Epidermal melanocyte (primary cell): Measurements from ENCODE around the gene ASTN2.
"Not testable (repeated sequence)": the region's sequence is repeated elsewhere in the genome, so short reads cannot be mapped to it uniquely, and the experiment has no call there.

ENCODE experiments used
- DNase-seq: peaks from one replicate; pipeline ENCODE4 v3.0.0; 2011; ENCODE audit warnings: low spot score; ENCODE audit not compliant: insufficient read length

Gene ASTN2

DNA sequence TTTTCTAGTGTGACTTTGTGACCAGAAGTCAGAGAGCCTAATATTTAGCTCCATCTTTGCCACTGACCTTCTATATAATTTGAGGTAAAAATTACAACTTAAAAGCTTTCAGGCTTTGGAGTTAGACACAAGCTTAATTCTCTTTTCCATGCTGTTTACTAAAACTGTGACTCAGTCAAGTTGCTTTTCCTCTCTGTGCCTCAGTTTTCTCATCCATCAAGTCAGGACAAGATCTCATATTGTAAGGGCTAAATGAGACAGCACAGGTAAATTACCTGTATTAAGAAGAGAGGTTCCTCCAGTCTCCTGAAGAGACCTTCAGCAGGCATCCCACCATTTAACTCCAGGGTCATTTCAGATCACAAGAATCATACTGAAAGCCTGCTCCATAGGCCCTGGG lies 339.2 kb downstream of the ASTN2 start:
- DNase-seq, result no peak

DNA sequence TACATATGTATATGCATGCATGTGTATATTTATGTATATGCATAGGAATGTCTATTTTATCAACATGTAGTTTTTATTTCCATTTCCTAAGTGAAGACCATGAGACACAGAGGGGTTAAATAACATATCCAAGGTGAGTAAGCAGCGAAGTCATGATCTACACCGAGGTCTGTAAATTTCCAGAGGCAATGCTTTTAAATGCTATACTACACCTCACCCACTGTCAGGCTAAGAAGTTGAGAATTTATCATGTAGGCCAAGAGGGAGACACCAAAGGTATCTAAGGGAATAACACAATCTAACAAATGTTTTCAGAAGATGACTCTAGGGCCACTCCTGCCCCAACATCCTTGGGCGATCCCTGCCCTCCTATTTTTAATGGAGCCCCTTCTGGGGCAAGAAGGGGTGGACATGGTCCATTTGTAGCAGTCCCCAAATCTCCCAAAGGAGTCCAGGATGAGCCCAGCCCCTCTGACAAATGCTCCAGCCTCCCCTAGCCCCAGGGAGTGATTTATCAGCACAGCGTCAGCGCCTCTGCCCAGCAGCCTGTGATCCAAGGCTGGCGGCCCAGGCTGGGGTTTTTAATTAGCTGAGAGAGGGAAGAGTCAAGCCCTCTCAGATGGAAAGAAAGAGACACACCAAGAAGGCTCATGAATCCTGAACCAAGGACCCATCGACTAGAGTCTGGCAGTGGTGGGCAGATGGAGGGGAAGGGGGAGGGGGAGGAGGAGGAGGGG lies 339.9 kb downstream of the ASTN2 start:
- no peak for DNase-seq

DNA sequence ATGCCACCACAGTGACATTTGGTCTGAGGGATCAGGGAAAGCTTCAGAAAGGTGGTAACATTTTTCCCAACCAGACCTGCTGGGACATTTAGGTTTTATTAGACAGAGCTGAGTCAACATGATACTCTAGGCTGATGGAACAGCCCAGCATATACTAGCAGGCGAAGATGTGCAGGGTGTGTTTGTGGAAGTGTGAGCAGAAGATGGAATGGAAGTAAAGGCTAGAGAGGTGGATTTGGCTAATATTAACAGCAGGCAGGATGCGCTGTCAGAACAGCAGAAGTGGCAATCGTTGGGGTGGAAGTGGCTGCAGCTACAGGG lies 340.6 kb downstream of the ASTN2 start:
- no peak for DNase-seq

DNA sequence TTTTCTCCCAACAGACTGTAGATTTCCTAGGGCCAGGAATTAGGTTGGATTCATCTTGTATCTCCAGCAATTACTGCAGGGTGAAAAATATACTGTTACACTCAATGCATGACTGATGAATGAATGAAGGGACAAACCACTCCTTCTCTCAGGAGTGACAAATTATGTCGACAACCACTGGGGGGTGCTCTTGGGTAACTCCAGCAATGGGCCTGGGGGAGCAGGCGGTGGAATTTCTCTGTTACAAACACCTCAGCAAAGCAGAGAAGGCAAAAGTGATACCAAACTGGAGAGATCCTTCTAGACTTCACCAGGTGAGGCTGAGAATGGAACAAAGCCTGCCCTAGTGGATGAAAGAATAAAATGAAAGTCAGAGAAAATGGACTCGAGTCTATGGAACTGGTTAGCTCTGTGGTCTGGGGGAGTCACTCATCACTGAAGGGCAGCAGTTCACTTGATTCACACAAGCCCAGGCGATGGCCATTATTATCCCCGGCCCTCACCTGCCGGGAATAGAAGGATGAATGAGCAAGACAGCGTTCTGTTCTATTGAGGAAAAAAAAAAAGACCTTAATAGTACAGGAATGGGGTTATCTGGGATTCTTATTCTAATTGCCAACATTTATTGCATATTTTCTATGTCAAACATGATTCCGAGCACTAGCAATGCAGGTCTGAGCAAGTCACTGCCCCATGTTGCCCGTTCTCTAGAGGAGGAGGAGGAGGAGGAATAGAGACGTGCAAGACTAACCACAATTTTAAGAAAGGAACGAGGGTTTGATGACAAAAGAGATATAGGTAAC lies 341.1 kb downstream of the ASTN2 start:
- no peak for DNase-seq

GRCh38 chr9:117073071-117073470 lies 341.8 kb downstream of the ASTN2 start:
- no peak for DNase-seq

DNA sequence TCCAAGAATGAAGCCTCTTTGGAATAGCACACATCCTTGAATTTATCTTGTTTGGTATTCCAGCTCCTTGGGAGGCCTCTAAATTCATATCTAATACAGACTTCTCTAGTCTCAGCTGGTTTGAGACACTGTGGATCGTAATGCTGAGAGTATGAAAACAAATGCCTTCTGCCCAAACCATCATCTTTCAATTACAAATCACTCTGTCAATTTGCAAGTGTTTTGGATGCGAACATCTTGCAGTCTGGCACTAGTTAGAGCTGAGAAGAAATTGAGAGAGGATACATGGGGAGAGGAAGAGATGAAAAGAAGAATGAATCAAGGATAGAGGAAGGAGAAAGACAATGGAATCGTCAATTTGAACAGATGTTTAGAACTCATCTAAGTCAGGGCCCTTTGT lies 342.6 kb downstream of the ASTN2 start:
- DNase-seq, result no peak

DNA sequence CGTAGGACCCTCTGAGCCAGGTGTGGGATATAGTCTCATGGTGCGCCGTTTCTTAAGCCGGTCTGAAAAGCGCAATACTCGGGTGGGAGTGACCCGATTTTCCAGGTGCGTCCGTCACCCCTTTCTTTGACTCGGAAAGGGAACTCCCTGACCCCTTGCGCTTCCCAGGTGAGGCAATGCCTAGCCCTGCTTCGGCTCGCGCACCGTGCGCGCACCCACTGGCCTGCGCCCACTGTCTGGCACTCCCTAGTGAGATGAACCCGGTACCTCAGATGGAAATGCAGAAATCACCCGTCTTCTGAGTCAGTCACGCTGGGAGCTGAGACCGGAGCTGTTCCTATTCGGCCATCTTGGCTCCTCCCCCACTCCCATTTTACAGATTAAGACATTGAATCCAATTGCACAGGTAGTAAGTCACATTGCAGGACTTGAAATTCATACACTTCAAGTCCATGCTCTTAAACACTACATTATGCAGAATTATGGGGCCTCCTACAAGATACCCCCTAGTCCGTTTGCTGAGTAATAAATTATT lies 343.1 kb downstream of the ASTN2 start:
- DNase-seq, result not testable (repeated sequence)

DNA sequence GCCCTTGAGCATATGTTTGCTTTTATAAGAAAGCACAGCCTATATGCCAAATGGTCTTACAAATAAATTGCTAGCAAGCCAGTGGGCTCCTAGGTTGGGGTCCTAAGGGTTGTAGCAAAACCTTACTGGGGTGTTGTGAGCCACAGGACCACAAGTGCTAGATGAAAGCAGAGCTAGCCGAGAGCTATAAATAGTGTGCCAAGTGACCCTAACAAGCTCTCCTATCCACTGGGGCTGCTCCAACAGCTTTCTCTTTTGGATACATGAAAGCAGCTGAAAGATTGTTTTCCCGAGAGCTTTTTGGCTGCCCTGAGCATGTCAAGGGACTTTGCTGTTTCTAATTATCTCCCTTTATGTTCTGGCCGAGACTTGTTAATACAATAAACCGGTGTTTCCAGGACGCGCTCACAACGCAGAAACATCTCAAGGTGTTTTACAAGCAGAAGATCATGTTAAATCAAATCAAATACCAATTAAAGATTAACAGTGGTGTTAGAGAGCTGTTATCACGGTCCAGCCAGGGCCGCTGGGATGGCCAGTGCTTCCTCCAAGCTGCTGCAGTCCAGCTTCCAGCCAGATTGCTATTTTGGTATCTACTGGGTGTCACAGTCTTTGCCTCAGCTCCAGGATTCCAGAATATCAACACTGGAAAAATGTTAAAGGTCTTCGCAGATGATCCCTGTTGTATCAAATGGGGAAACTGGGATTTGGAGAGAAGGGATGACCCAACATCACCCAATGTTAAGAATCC lies 351.0 kb downstream of the ASTN2 start:
- no peak for DNase-seq

GRCh38 chr9:117060963-117061362 lies 353.9 kb downstream of the ASTN2 start:
- no peak for DNase-seq

DNA sequence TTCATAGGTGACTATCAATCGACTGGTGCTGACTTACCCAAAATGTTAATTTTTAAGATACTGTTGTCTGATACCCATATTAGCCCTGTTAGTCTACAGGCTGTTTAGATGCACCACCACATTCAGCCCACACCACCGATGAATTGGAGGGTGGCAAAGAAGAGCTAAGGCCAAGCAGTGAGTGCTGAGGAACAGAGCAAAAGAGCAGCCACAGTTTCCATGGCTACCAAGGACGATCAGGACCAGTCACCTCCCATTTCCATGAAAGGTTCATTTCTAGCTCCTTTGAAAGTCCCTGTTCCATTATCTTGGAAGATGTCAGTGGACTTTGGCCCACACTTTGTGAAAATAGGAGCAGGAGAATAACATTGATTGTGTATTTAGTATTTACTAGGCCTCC lies 364.9 kb downstream of the ASTN2 start:
- DNase-seq, result no peak

- DNase-seq, result no peak
Measured at GRCh38 chr9:117046666-117047327, 368.1 kb downstream of the ASTN2 start.

GRCh38 chr9:117044241-117044640 lies 370.6 kb downstream of the ASTN2 start:
- DNase-seq, result no peak

- DNase-seq, result no peak
Measured at GRCh38 chr9:117043159-117043558, 371.7 kb downstream of the ASTN2 start.

- DNase-seq, result no peak
Measured at GRCh38 chr9:117035546-117035945, 379.3 kb downstream of the ASTN2 start.

- no peak for DNase-seq
Measured at GRCh38 chr9:117034866-117035265, 380.0 kb downstream of the ASTN2 start.

- no peak for DNase-seq
Measured at GRCh38 chr9:117030254-117030768, 384.5 kb downstream of the ASTN2 start.

GRCh38 chr9:117029341-117029740 lies 385.5 kb downstream of the ASTN2 start:
- no peak for DNase-seq

DNA sequence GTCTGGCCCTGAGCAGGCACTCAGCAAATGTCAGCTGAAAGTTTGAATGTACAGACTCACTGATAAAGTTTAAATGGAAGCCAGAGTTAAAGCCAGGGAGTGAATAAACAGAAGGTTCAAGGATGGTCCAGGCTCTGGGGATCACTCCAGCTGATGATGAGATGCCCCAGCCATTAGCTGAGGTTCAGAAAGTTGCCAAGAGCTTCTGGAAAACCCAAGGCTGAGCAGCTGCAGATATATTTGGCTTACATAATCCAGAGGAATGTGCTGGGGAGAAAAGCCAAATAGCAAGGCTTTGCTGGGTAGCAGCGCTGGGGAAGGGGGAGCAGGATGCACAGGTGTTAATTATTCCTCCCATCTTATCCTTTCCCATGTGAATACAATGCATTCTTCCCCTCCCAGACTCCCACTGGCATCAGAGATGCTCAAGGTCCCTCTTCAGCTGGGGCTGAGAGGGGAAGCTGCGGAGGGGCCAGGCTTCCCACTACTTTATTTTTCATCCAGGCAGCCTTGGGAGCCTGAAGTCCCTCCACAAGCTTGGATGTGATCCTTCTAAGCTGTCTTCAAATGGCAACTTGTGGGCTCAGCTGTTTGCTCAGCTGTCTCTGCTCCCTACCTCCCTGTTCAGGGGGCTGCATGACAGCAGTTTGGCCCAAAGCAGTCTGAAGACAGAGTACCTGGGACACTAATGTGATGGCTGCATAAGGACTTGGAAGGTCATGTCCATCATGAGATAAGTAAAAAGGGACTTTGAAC lies 386.6 kb downstream of the ASTN2 start:
- no peak for DNase-seq

DNA sequence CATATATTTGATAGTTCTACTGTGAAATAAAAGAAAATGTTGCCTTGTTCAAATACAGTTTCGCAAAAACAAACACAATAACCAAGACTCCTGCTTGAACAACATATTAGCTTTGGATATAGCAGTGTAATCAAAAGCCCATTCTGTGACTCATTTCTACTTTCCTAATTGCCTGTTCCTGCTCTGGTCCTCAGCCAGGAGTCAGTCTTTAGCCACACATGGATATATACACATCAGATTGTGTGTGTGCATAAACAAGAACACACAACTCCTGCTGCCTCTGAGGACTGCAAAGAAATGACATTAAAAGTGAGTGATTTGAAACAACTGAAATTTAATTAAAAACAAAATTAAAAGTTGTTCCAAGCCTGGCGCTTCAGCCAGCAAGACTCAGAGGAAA lies 393.0 kb downstream of the ASTN2 start:
- DNase-seq, result no peak

DNA sequence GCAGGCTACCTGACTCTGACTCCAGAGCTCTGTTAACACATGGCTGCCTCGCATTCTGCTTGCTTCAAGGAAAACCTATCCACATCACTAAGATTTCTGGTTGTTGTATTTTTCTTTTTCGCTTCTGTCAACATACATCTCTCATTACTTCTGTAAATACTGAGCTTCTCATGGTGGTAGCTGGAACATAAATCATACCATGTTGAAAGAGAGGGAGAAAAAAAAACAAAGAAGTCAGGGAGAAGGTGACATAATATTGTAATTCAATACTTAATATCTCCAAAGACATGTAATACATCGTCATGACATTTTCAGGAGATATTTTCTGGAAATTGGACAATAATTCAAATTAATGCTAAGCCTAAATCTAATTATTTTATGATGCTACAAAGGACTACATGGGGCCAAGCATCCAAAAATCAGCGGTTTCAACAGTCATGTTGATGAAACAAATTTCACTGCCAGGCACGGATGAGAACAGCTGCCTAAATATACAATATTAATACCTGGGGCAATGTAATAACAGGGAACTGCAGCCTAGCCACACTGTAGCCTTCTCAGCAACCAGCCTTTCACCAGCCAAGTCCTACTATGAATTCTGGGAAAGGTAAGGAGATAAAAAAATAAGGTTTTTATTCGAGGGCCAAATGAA lies 395.8 kb downstream of the ASTN2 start:
- no peak for DNase-seq
